Measurements from ENCODE around the gene BANK1. TPM values are rescaled to one million over a fixed set of nuclear protein-coding genes. Genes with fewer than 3 reads are reported as not detected.

BANK1 gene
- polyA plus RNA-seq, 1 experiment: 0.40 TPM

GRCh38 chr4:101973361-101973760, 182.8 kb downstream of the BANK1 start:
- TF ChIP-seq, protein P1, sequence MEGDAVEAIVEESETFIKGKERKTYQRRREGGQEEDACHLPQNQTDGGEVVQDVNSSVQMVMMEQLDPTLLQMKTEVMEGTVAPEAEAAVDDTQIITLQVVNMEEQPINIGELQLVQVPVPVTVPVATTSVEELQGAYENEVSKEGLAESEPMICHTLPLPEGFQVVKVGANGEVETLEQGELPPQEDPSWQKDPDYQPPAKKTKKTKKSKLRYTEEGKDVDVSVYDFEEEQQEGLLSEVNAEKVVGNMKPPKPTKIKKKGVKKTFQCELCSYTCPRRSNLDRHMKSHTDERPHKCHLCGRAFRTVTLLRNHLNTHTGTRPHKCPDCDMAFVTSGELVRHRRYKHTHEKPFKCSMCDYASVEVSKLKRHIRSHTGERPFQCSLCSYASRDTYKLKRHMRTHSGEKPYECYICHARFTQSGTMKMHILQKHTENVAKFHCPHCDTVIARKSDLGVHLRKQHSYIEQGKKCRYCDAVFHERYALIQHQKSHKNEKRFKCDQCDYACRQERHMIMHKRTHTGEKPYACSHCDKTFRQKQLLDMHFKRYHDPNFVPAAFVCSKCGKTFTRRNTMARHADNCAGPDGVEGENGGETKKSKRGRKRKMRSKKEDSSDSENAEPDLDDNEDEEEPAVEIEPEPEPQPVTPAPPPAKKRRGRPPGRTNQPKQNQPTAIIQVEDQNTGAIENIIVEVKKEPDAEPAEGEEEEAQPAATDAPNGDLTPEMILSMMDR (IDR thresholded peaks at IDR 0.05; ENCODE audit: insufficient read depth, low read depth, low read length): no peak
- DNase-seq (ENCODE audit: low read depth): peak; percentile 50
- H3K27me3 ChIP-seq (ENCODE audit: control insufficient read depth, insufficient read depth, low read length): no peaks in the 10 kb centered on the region
- ChIA-PET POLR2A (interaction anchor here (0.6 kb wide), 1 partner anchor 15 kb away, joined by 4 read pairs; no protein-coding TSS in a partner anchor), CTCF (no interaction called here)
- H3K36me3 ChIP-seq (ENCODE audit: control insufficient read depth, insufficient read depth, low read length): no peaks in the 10 kb centered on the region
- H3K4me3 ChIP-seq (ENCODE audit: low read depth, low read length): no peak overlapping the region

- peak; percentile 92 for DNase-seq (ENCODE audit: low read depth)
- Histone ChIP-seq H3K36me3 (ENCODE audit: control insufficient read depth, insufficient read depth, low read length) (no peaks in the 10 kb centered on the region), H3K4me3 (ENCODE audit: low read depth, low read length) (no peak overlapping the region), H3K27me3 (ENCODE audit: control insufficient read depth, insufficient read depth, low read length) (no peaks in the 10 kb centered on the region)
- ChIA-PET CTCF (no interaction called here), POLR2A (interaction anchor here (0.6 kb wide), 1 partner anchor 16 kb away, joined by 3 read pairs; no protein-coding TSS in a partner anchor)
- TF ChIP-seq, protein P1 (IDR thresholded peaks at IDR 0.05; ENCODE audit: insufficient read depth, low read depth, low read length): no peak
These were observed 186.5 kb downstream of the BANK1 start for GRCh38 chr4:101977076-101977475.

- ChIA-PET CTCF (interaction anchor here (0.9 kb wide), 1 partner anchor 1998 kb away, joined by 3 read pairs; no protein-coding TSS in a partner anchor), POLR2A (no interaction called here)
- Histone ChIP-seq H3K4me3 (ENCODE audit: low read depth, low read length) (no peak overlapping the region), H3K36me3 (ENCODE audit: control insufficient read depth, insufficient read depth, low read length) (no peaks in the 10 kb centered on the region), H3K27me3 (ENCODE audit: control insufficient read depth, insufficient read depth, low read length) (no peaks in the 10 kb centered on the region)
- no peak for DNase-seq (ENCODE audit: low read depth)
- TF ChIP-seq, protein P1 (IDR thresholded peaks at IDR 0.05; ENCODE audit: insufficient read depth, low read depth, low read length): no peak
These were observed 191.2 kb downstream of the BANK1 start for GRCh38 chr4:101981756-101982155.

- TF ChIP-seq, protein P1 (IDR thresholded peaks at IDR 0.05; ENCODE audit: insufficient read depth, low read depth, low read length): no peak
- CTCF ChIA-PET: no interaction called here
- no peak overlapping the region for H3K4me3 ChIP-seq (ENCODE audit: low read depth, low read length)
- no peaks in the 10 kb centered on the region for H3K27me3 ChIP-seq (ENCODE audit: control insufficient read depth, insufficient read depth, low read length)
- POLR2A ChIA-PET: no interaction called here
- no peaks in the 10 kb centered on the region for H3K36me3 ChIP-seq (ENCODE audit: control insufficient read depth, insufficient read depth, low read length)
- DNase-seq (ENCODE audit: low read depth): no peak
These were observed 193.3 kb downstream of the BANK1 start for GRCh38 chr4:101983835-101984234.

- TF ChIP-seq, protein P1 (IDR thresholded peaks at IDR 0.05; ENCODE audit: insufficient read depth, low read depth, low read length): no peak
- ChIA-PET CTCF (no interaction called here), POLR2A (no interaction called here)
- no peak for DNase-seq (ENCODE audit: low read depth)
- H3K27me3 ChIP-seq (ENCODE audit: control insufficient read depth, insufficient read depth, low read length): no peaks in the 10 kb centered on the region
- no peaks in the 10 kb centered on the region for H3K36me3 ChIP-seq (ENCODE audit: control insufficient read depth, insufficient read depth, low read length)
- no peak overlapping the region for H3K4me3 ChIP-seq (ENCODE audit: low read depth, low read length)
These were observed 197.2 kb downstream of the BANK1 start for GRCh38 chr4:101987623-101988243.
